ENCODE results near the gene FAAP100.
"Not testable (repeated sequence)": the region's sequence is repeated elsewhere in the genome, so short reads cannot be mapped to it uniquely, and the experiment has no call there.

Gene FAAP100

GRCh38 chr17:81537343-81537855 is 14.8 kb downstream of the FAAP100 start:
- DNase-seq, result no peak

- no peak for DNase-seq
These were observed 15.6 kb downstream of the FAAP100 start for GRCh38 chr17:81536299-81537290.

GRCh38 chr17:81535480-81536298 is 16.5 kb downstream of the FAAP100 start:
- no peak for DNase-seq

GRCh38 chr17:81535007-81535328 is 17.2 kb downstream of the FAAP100 start:
- no peak for DNase-seq

- no peak for DNase-seq
These were observed 17.8 kb downstream of the FAAP100 start for GRCh38 chr17:81534157-81535006.

GRCh38 chr17:81533339-81534141 is 18.6 kb downstream of the FAAP100 start:
- DNase-seq, result no peak

- no peak for DNase-seq
These were observed 19.5 kb downstream of the FAAP100 start for GRCh38 chr17:81532490-81533287.

GRCh38 chr17:81531998-81532404 is 20.2 kb downstream of the FAAP100 start:
- not testable (repeated sequence) for DNase-seq

- not testable (repeated sequence) for DNase-seq
These were observed 21.1 kb downstream of the FAAP100 start for GRCh38 chr17:81531013-81531412.

- no peak for DNase-seq
These were observed 22.7 kb downstream of the FAAP100 start for GRCh38 chr17:81529437-81529803.

- DNase-seq, result no peak
These were observed 23.3 kb downstream of the FAAP100 start for GRCh38 chr17:81528651-81529436.

GRCh38 chr17:81528384-81528650 is 23.8 kb downstream of the FAAP100 start:
- DNase-seq, result no peak

- no peak for DNase-seq
These were observed 24.4 kb downstream of the FAAP100 start, which contains the start of gene FSCN2 for GRCh38 chr17:81527591-81528383. Gene FSCN2, plus strand, starts transcription at chr17:81528377. Its CDS starts 155 bp downstream, at chr17:81528532.

- no peak for DNase-seq
These were observed 25.2 kb downstream of the FAAP100 start for GRCh38 chr17:81526662-81527571.

- DNase-seq, result no peak
These were observed 27.3 kb downstream of the FAAP100 start for GRCh38 chr17:81524865-81525159.

- no peak for DNase-seq
These were observed 27.9 kb downstream of the FAAP100 start for GRCh38 chr17:81524039-81524864.

GRCh38 chr17:81523402-81524038 is 28.6 kb downstream of the FAAP100 start:
- DNase-seq, result no peak

Measured in GOT3 (cell line).